Karpas-422 (cell line): ENCODE results near the gene SLC26A11. TPM values are rescaled to one million over a fixed set of nuclear protein-coding genes. Genes with fewer than 3 reads are reported as not detected.
A peak's percentile ranks its signal among the peaks of the same experiment; 100 is the strongest.

Source experiments
- DNase-seq: peaks from one replicate; pipeline ENCODE4 v3.0.0-alpha.2; 2015
- H2AFZ ChIP-seq: fragments of 200-600 bp; sonication (generic); 2 replicates; pipeline ENCODE4 v1.6.1; 2014; ENCODE audit warnings: antibody characterized with exemption, low read length, mixed read lengths
- H3K27ac ChIP-seq: fragments of 200-600 bp; sonication (generic); 2 replicates; pipeline ENCODE4 v1.5.1; 2014; ENCODE audit warnings: mild to moderate bottlenecking, low read length, moderate library complexity
- H3K27me3 ChIP-seq: fragments of 200-600 bp; sonication (generic); 2 replicates; pipeline ENCODE4 v1.6.1; 2014; ENCODE audit warnings: low read length, mixed read lengths
- H3K36me3 ChIP-seq: fragments of 200-600 bp; sonication (generic); 2 replicates; pipeline ENCODE4 v1.6.1; 2014; ENCODE audit warnings: low read length, mixed read lengths; ENCODE audit not compliant: insufficient read depth
- H3K4me1 ChIP-seq: fragments of 200-600 bp; sonication (generic); 2 replicates; pipeline ENCODE4 v1.6.1; 2014; ENCODE audit warnings: mild to moderate bottlenecking, low read length, mixed read lengths
- H3K4me2 ChIP-seq: fragments of 200-600 bp; sonication (generic); 2 replicates; pipeline ENCODE4 v1.6.1; 2014; ENCODE audit warnings: low read length, low read depth, mild to moderate bottlenecking; ENCODE audit not compliant: poor library complexity, severe bottlenecking
- H3K4me3 ChIP-seq: fragments of 200-600 bp; sonication (generic); 2 replicates; pipeline ENCODE4 v1.5.1; 2014; ENCODE audit warnings: mild to moderate bottlenecking, antibody characterized with exemption, low read length, mixed read lengths
- H3K79me2 ChIP-seq: fragments of 200-600 bp; sonication (generic); 2 replicates; pipeline ENCODE4 v1.6.1; 2014; ENCODE audit warnings: mild to moderate bottlenecking, low read length, mixed read lengths
- H3K9ac ChIP-seq: fragments of 200-600 bp; sonication (generic); 2 replicates; pipeline ENCODE4 v1.6.0; 2014; ENCODE audit warnings: low read length
- H3K9me2 ChIP-seq: fragments of 200-600 bp; sonication (generic), shearing (Covaris generic); replicated peaks from 2 replicates; pipeline ENCODE4 v1.6.0; 2014; ENCODE audit warnings: mild to moderate bottlenecking, low read length, moderate library complexity; ENCODE audit not compliant: insufficient read depth
- H3K9me3 ChIP-seq: fragments of 300-700, 200-600 bp; sonication (generic); 2 replicates; pipeline ENCODE4 v1.6.1; 2014; ENCODE audit warnings: low read length, mixed read lengths
- H4K20me1 ChIP-seq: fragments of 200-600 bp; sonication (generic); 2 replicates; pipeline ENCODE4 v1.6.1; 2014; ENCODE audit warnings: mild to moderate bottlenecking, antibody characterized with exemption, low read length, low read depth; ENCODE audit not compliant: insufficient read depth
- total RNA-seq: library from RNA; depleted of rRNA; stranded (reverse); fragments of >200 nt; shearing (Covaris generic); gene quantifications from 2 replicates; pipeline ENCODE4 v1.2.3, GENCODE V29; 2014; ENCODE audit warnings: low replicate concordance; rRNA removed

SLC26A11 gene
- total RNA-seq: 7.4 and 8.1 TPM in 2 replicates

DNA sequence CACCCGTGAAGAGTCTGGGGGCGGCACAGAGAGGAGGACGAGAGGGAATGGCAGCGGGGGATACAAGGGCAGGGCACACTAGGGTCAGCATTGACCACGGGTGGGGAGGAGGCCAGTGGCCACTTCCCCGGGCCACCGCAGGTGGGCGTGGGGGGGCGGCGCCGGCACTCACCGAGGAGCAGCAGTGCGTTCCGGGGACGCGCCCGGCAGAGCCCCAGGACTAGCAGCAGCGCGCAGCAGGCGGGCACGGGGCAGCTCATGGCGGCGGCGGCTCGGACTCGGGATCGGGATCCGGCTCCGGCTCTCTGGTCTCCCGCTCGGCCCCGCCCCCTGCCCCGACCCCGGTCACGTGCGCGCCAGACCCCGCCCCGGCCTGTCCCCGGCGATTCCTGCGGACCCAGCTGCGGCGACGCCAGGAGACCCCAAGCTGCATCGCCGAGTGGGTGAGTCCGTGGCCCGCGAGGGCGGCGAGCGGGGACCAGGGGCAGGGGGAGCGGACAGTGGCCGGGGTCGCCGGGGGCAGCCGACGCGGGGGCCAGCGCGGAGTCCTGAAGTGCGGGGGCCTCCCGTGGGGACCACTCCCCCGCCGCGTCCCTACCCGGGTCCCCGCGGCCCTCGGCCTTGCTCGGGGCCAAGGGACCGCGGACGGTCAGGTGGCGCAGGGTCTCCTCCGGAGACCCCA is at the start of gene SLC26A11, which contains the start of gene SGSH:
Gene SLC26A11 (plus strand): TSS at position 374 of the 682 bp plus-strand sequence. CDS start 1,134 bp downstream, outside the sequence.
Gene SGSH (minus strand): TSS at position 280 of the 682 bp plus-strand sequence. CDS start 20 bp downstream, at position 260.
- Histone ChIP-seq H4K20me1 (no peaks in the 10 kb centered on the region; the same call in 1 of the 2 replicates), H3K9me2 (no peaks in the 10 kb centered on the region), H3K4me2 (peak within 1 kb of the TSS; percentile 98), H2AFZ (peak within 1 kb of the TSS; percentile 91; the same call in 1 of the 2 replicates), H3K27me3 (no peaks in the 10 kb centered on the region), H3K27ac (peak within 1 kb of the TSS; percentile 54), H3K36me3 (no peaks in the 10 kb centered on the region), H3K4me1 (peaks cover 16% of the 10 kb centered on the region), H3K79me2 (peaks cover 9% of the 10 kb centered on the region; the same call in 1 of the 2 replicates), H3K9me3 (no peaks in the 10 kb centered on the region), H3K9ac (peak within 1 kb of the TSS; percentile 95), H3K4me3 (peak within 1 kb of the TSS; percentile 97)
- DNase-seq: peak; percentile 80

DNA sequence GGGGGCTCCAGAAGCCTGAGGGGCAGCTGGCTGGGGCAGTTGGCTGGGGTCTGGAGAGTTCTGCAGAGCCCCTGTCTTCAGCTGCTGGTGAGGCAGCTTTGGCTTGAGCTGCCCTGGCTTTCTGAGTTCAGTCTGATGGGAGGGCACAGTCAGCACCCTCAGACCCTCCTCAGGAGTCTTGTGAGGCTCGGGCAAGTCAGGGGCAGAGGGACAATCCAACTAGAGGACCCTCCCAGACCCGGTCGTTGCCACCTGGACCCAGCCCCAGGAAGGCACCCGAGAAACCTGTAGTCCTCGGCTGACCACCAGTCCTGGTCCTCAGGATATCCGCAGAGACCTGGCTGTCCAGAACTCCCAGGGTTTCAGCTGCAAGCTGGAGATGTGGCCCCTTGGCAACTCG is 48.5 kb upstream of the SLC26A11 start:
- no peak overlapping the region for H3K4me3 ChIP-seq
- no peak overlapping the region for H3K4me2 ChIP-seq
- H3K79me2 ChIP-seq: no peaks in the 10 kb centered on the region
- no peaks in the 10 kb centered on the region for H3K4me1 ChIP-seq
- DNase-seq: no peak
- H3K27ac ChIP-seq: no peak overlapping the region
- no peaks in the 10 kb centered on the region for H4K20me1 ChIP-seq
- no peak overlapping the region for H3K9ac ChIP-seq
- H3K9me2 ChIP-seq: no peaks in the 10 kb centered on the region
- no peak overlapping the region for H2AFZ ChIP-seq
- no peaks in the 10 kb centered on the region for H3K36me3 ChIP-seq
- no peaks in the 10 kb centered on the region for H3K9me3 ChIP-seq
- H3K27me3 ChIP-seq: no peaks in the 10 kb centered on the region

DNA sequence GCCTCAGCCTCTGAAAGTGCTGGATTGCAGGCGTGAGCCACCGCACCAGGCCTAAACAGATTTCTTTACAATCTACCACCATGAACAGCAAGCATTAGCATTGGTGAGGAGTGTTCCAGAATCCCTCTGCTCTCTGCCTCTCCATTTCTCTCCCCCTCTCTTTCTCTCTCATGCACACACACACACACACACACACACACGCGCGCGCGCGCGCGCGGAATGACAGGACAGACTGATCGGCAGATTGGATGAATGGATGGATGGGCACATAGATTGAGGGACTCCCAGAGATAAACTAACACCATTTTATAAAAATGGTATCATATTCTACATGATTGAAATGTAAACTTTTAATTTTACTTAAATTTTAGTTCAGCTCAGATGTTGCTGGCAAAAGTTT is 47.1 kb upstream of the SLC26A11 start:
- H2AFZ ChIP-seq: no peak overlapping the region
- no peak overlapping the region for H3K4me2 ChIP-seq
- no peaks in the 10 kb centered on the region for H3K9me2 ChIP-seq
- H3K27ac ChIP-seq: no peak overlapping the region
- H3K9me3 ChIP-seq: no peaks in the 10 kb centered on the region
- H3K27me3 ChIP-seq: no peaks in the 10 kb centered on the region
- no peaks in the 10 kb centered on the region for H3K4me1 ChIP-seq
- no peak overlapping the region for H3K9ac ChIP-seq
- H3K4me3 ChIP-seq: no peak overlapping the region
- no peak for DNase-seq
- no peaks in the 10 kb centered on the region for H3K79me2 ChIP-seq
- no peaks in the 10 kb centered on the region for H3K36me3 ChIP-seq
- no peaks in the 10 kb centered on the region for H4K20me1 ChIP-seq

DNA sequence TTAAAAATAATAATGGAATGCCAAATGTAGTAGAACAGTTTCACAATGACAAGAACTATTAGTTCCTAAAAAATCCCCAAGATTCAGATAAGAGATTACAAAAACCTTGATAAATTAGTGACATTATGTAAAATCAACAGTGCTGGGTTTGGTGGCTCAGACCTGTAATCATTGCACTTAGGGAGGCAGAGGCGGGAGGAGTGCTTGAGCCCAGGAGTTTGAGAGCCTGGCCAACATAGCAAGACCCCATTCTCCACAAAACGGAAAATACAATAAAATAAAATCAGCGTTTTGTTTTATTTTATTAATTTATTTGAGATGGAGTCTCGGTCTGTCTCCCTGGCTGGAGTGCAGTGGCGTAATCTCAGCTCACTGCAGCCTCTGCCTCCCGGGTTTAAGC is 46.3 kb upstream of the SLC26A11 start:
- Histone ChIP-seq H3K4me3 (no peak overlapping the region), H3K9ac (no peak overlapping the region), H3K27me3 (no peaks in the 10 kb centered on the region), H3K4me2 (no peak overlapping the region), H3K9me3 (no peaks in the 10 kb centered on the region), H3K36me3 (no peaks in the 10 kb centered on the region), H4K20me1 (no peaks in the 10 kb centered on the region), H3K27ac (no peak overlapping the region), H3K79me2 (no peaks in the 10 kb centered on the region), H3K9me2 (no peaks in the 10 kb centered on the region), H2AFZ (no peak overlapping the region), H3K4me1 (no peaks in the 10 kb centered on the region)
- DNase-seq: no peak

DNA sequence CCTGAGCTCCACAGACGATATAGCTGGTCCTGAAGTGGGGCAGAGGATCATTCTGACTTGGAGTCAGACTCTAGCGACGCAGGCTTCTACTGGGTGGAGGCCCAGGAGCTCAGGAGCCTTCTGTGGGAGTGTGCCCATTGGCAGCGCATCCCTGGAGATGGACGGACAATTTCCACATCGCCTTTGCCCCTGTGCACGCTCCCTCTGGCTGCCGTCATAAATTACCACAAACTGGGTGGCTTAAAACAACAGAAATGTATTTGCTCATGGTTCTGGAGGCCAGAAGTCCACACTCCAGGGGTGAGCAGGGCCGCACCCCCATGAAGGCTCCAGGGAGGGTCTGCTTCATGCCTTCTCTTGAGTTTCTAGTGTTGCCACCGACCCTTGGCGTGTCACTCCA is 43.5 kb upstream of the SLC26A11 start:
- Histone ChIP-seq H3K27ac (no peak overlapping the region), H3K4me2 (no peak overlapping the region), H3K79me2 (no peaks in the 10 kb centered on the region)

DNA sequence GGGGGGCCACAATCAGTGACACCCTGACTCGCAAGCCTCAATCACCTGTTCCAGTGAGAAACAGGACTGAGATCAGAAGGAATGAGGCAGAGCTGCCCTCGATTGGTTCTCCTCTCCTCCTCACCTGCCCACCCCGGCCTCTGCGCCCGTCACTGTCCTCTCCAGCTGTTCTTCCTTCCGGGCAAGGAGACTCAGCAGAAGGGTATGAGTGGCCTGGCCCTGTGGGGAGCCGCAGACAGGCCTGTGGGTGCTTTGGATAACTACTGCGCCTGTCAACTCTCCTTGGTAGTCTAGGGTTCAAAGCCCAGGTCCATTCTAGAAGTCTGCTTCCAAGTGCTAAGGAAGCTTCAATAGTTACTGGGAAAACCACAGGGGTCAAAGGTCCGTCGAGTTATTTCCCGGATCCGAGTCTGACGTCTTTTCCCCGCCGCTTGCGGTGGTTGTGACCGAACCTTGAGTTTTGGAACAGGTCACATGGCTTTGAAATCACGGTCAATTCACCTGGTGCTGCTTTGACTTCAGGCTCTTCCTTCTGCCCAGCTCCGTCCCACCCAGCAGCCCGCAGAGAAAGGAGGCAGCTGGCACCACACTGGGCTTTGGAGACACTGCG is 42.1 kb upstream of the SLC26A11 start:
- Histone ChIP-seq H2AFZ (no peak overlapping the region), H3K4me2 (no peak overlapping the region)

More for the DNA sequence above, 43.5 kb upstream of the SLC26A11 start:
- Histone ChIP-seq H3K9me2 (no peaks in the 10 kb centered on the region), H3K36me3 (no peaks in the 10 kb centered on the region), H3K9me3 (no peaks in the 10 kb centered on the region), H2AFZ (no peak overlapping the region), H3K9ac (no peak overlapping the region), H3K4me3 (no peak overlapping the region), H3K4me1 (no peaks in the 10 kb centered on the region), H3K27me3 (no peaks in the 10 kb centered on the region), H4K20me1 (no peaks in the 10 kb centered on the region; the same call in 1 of the 2 replicates)
- no peak for DNase-seq

DNA sequence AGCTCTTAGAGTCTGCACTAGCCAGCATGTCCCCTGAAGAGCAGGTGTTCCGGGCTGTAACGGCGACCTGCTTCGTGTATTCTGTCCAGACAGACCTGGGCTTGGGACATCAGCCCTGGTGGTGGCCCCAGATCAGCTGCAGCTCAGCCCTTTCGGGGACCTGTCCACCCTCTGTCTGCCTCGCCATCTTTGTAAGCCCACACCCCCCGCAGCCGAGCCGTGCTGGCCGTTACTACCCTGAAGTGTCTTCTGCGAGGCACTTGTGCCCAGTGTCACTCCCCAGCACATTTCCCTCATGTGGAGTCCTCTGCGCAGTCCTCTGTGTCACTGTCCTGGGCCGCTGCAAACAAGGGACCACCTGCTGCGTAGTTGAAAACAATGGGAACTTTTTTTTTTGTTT is 40.0 kb upstream of the SLC26A11 start:
- H3K9me3 ChIP-seq: no peaks in the 10 kb centered on the region
- H3K4me1 ChIP-seq: no peaks in the 10 kb centered on the region
- no peaks in the 10 kb centered on the region; the same call in 1 of the 2 replicates for H4K20me1 ChIP-seq
- H3K79me2 ChIP-seq: no peaks in the 10 kb centered on the region
- no peak overlapping the region for H3K4me2 ChIP-seq
- H3K9ac ChIP-seq: no peak overlapping the region
- H3K27me3 ChIP-seq: no peaks in the 10 kb centered on the region
- H3K27ac ChIP-seq: no peak overlapping the region
- no peak for DNase-seq
- H3K9me2 ChIP-seq: no peaks in the 10 kb centered on the region
- H3K36me3 ChIP-seq: no peaks in the 10 kb centered on the region
- no peak overlapping the region for H2AFZ ChIP-seq
- no peak overlapping the region for H3K4me3 ChIP-seq

More for the DNA sequence above, 42.1 kb upstream of the SLC26A11 start:
- Histone ChIP-seq H3K27me3 (no peaks in the 10 kb centered on the region), H3K27ac (no peak overlapping the region), H3K9me2 (no peaks in the 10 kb centered on the region), H3K79me2 (no peaks in the 10 kb centered on the region), H3K9me3 (no peaks in the 10 kb centered on the region), H3K4me3 (no peak overlapping the region), H3K36me3 (no peaks in the 10 kb centered on the region), H3K9ac (no peak overlapping the region), H4K20me1 (no peaks in the 10 kb centered on the region; the same call in 1 of the 2 replicates), H3K4me1 (no peaks in the 10 kb centered on the region)
- DNase-seq: no peak

DNA sequence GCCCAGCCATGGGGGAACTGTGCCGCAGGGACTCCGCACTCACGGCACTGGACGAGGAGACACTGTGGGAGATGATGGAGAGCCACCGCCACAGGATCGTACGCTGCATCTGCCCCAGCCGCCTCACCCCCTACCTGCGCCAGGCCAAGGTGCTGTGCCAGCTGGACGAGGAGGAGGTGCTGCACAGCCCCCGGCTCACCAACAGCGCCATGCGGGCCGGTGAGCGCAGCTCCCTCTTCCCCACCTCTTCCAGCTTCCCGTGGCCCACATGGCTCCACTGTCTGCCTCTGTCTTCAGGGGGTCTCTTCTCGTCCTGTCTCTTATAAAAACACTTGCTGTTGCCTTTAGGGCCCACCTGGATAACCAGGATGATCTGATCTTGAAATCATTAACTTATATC is 38.8 kb upstream of the SLC26A11 start:
- no peak overlapping the region for H3K9ac ChIP-seq
- no peak overlapping the region for H3K4me2 ChIP-seq
- no peaks in the 10 kb centered on the region for H3K9me3 ChIP-seq
- no peak overlapping the region for H2AFZ ChIP-seq
- H3K4me1 ChIP-seq: no peaks in the 10 kb centered on the region
- H3K27ac ChIP-seq: no peak overlapping the region
- no peak overlapping the region for H3K4me3 ChIP-seq
- H3K9me2 ChIP-seq: no peaks in the 10 kb centered on the region
- no peaks in the 10 kb centered on the region for H3K79me2 ChIP-seq
- no peak for DNase-seq
- H3K27me3 ChIP-seq: no peaks in the 10 kb centered on the region
- H4K20me1 ChIP-seq: no peaks in the 10 kb centered on the region; the same call in 1 of the 2 replicates
- no peaks in the 10 kb centered on the region for H3K36me3 ChIP-seq
